Fibroblast of skin of back (primary cell): ENCODE results near the gene PPFIBP1.
"Not testable (repeated sequence)": the region's sequence is repeated elsewhere in the genome, so short reads cannot be mapped to it uniquely, and the experiment has no call there.

Experiments
- DNase-seq: peaks from one replicate; pipeline ENCODE4 v3.0.0-alpha.2; 2013

PPFIBP1 gene

DNA sequence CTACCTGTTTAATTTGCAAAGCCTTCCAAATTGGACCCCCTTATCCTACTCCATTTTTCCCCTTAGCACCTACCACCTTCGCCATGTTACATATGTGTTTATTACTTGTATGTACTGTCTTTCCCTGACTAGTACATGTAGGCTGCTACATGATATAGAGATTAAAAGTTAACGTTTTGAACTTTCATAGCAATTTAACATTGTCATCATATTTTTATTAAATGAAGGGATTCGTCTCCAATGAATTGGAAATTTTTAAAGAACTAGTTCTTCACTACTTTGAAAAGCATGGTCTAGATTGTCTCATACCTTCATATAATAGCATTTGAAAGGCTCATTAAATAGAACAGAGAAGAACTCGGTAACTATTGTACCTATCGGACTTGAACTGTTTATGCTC lies 107.4 kb downstream of the PPFIBP1 start:
- DNase-seq = no peak

GRCh38 chr12:27631813-27632491 lies 107.9 kb downstream of the PPFIBP1 start:
- DNase-seq = no peak

DNA sequence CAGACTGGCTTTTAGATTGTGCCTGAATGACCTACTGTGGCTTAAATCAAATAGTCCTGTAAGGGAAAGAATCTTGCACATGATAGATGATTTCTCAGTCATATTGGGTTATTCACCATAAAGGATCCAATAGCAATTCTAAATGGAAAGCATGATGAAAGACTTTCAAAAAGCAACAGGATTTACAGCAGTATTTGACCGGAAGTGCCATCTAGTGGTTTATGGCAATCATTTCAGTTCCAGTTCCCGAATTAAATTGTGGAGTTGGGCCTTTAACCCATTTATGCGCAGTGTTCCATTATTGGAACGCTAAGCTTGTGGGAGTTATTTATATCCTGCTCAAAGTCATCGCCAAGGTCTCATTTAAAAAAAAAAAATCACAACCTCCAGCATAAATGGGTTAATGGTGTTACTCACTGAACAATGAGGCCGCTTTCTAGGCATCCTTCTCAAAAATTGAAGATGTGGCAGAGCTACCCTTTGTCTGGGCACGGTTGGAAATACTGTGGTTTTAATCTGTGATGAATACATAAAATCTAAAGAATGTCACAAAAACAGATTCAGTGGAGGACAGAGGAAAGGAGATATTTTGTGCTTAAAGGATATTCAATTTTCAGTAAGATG lies 111.5 kb downstream of the PPFIBP1 start:
- peak; percentile 72 for DNase-seq

- not testable (repeated sequence) for DNase-seq
Measured at GRCh38 chr12:27636569-27636968, 112.6 kb downstream of the PPFIBP1 start.

DNA sequence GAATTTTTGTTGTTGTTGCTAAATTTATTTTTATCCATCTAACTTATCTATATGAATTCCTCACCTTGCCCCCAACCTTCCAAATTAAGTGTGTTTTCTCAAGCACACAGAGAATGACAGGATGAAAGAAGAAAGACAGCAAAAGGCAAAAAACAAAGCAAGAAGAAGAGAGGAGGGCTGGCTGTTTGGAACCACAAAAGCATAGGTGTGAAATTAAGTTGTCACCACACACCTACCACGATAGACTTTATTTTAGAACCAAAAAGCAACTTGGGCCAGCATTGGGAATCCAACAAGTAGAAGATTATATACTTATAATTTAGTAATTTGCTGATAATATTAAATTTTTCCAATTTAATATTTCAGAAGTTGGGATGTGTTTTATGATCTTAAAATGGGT lies 113.5 kb downstream of the PPFIBP1 start:
- no peak for DNase-seq

- no peak for DNase-seq
Measured at GRCh38 chr12:27639265-27639664, 115.3 kb downstream of the PPFIBP1 start.

DNA sequence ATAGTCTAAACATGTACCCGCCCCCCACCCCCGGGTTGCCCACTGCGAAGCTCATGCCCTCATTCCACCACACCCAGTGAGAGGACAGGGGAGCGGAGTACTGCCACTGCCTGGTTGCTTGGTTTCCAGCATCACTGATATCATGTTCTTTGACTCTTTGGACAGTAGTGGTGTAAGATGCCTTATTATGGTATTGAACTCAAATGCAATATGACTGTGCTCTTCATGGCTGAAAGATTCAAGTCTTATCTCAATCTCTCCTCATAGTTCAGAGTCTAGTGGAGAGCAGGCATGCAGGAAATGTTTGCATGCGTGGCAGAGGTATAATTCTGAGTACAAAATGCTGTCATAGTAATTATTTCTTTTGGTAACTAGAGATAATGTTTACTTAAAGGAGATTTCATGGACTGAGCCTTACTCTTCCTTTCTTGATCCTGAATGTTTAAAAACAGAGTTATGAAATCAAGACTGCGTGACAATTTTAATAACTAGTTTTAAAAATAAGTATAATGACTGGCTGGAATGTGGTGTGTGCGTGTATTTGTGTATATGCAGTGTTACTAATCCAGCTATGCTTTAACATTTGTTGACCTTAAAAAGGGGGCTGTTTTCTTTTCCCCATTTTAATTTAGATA lies 116.7 kb downstream of the PPFIBP1 start:
- peak; percentile 38 for DNase-seq

DNA sequence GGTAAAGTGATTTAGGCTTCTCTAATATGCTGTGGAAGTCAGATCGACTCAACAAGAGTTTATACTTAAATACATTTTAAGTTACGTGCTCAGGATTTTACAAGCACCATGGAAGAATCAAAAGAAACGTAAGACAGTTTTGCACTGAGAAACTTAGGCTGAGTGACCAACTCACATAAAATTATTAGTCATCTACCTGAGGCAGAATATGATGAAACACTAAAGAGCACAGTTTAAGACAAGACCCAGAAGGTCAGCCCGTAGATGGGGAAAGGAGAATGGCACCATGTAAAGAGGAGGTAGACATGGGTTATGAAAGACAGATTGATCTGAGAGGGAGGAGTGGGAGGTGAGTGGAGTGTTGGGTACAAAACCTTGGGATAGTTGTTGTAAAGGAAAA lies 118.4 kb downstream of the PPFIBP1 start:
- DNase-seq = not testable (repeated sequence)

DNA sequence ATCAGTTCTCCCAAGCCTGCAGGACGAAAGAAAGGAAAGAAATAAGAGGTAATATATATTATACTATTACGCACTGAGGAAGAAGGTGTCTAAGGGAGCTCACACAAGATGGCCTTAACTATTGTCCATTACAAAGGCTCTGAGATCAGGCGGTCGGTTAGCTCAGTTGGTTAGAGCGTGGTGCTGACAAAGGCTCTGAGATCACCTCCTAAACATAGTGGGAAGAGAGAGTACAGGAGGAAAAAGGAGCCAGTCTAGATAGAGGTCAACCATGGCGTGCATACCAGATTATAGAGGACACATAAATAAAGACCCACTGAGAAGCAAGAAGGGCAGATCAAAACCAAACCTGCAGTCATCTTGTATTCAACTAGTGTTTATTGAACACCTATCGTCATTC lies 118.9 kb downstream of the PPFIBP1 start:
- not testable (repeated sequence) for DNase-seq

DNA sequence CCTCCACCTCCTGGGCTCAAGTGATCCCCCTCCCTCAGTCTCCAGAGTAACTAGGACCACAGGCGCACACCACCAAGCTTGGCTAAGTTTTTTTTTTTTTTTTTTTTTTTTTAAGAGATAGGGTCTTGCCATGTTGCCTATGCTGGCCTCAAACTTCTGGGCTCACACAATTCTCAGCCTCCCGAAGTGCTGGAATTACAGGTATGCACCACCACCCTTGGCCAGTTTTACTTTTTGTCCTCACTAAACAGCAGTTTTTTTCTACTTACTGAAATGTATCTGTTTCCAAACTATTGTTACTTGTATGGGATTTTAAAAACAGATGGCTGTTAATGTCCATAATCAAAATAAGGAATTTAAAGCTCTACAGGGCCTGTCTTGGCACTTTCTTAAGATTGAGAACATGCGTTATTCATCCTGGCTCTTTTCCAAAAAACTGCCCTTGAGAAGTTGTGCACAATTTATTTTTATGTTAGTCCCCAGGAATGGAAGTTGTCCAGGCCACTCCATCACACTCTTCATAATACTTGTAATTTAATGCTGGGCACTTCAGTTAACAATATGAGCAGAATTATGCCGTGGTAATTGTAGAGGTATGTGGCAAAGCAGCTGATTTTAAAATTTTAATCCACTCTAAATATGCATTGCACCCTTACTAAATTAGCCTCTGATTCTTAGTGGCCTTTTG lies 120.3 kb downstream of the PPFIBP1 start:
- peak; percentile 57 for DNase-seq

DNA sequence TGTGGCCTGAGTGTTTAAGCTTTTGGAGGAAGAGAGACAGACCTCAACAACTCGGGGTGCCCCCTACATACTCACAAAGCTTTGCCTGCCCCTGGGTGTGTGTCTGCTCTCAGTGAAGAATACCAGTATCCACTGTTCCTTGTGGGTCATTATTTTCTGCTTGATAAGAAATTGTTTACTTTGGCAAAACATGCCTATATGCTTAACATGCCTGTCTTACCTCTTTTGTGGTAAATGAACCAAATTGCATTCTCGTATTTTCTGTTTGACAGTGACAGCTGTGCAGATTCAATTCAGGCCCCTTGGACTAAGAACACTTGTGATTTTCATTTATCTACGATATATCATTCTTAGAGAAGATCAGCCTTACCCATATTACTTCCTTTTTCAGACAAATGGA lies 121.7 kb downstream of the PPFIBP1 start:
- DNase-seq = no peak

DNA sequence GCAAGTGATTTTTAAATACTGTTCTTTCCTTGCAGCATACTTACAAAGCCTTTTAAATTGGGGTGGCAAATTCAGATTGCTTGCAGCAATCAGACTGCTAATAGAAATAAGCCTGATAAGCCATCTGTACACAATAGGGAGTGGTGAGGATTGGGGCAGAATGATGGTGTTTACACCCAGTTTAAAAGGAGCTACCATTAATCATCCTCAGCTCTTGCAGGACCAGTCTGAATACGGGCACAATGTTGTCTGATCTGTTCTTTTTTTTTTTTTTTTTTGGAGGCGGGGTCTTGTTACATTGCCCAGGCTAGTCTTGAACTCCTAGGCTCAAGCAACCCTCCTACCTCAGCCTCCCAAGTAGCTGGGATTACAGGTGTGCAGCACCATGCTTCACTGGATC lies 122.1 kb downstream of the PPFIBP1 start:
- DNase-seq = no peak

GRCh38 chr12:27650011-27650410 lies 126.0 kb downstream of the PPFIBP1 start:
- no peak for DNase-seq

DNA sequence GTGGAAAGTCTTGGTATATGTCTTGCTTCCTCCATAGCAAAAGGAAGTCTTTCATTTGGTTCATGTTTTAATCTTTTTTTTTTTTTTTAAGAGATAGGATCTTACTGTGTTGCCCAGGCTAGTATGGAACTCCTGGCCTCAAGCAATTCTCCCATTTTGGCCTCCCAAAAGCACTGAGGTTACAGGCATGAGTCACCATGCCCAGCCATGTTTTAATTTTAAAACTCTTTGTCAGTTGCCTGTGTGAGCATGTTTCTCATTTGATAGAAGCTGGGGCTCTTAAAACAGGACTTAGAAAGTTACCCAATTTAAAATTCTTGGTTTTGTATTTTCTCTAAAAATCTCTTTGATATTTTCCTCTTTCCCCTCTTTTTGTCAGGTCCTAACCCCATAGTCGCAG lies 127.2 kb downstream of the PPFIBP1 start:
- DNase-seq = peak; percentile 32

DNA sequence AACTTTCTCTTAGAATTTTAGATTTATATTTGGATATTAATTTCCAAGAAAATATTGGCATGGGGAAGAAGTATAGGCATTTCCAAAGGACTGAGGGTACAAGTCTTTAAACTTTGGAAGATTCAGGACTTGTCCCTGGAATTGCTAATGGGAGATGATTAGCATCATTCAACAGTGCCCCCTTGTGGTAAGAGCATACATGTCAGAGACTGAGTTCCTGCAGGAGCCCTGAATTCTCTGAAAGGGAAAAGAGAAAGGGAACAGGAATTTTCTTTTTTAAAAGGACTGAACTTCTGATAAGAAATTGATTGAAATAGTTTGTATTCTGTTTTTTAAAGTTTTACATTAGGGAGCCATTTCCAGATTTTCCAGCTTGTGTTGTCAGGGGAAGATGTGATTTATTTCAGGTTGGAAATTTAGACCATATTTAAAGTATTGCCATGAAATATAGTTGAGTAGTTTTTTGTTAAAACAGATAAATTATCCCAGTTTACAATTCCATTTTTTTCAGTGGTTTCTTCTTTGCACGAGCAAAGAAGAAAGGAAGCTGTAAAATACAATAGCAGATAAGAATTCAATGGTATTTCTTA lies 128.3 kb downstream of the PPFIBP1 start:
- peak; percentile 80 for DNase-seq

DNA sequence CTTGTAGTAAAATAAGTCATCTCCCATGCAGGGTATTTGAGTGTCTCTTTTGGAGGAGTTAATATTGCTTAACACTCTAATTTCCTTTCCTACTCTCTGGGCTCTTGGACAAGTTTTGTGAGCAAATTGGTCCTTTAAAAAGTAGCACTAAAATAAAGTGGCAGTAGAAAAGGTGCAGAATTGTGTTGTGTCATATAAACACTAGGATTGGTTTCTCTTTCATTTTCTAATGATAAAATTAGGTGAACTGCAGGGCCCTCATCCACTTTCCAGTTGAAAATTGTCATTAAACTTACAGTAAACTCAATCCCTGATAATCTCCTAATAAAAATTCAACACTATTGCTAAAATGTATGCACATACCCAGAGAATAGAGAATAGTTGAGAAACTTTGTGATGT lies 129.7 kb downstream of the PPFIBP1 start:
- DNase-seq = no peak

- DNase-seq = not testable (repeated sequence)
Measured at GRCh38 chr12:27655476-27655875, 131.5 kb downstream of the PPFIBP1 start.

DNA sequence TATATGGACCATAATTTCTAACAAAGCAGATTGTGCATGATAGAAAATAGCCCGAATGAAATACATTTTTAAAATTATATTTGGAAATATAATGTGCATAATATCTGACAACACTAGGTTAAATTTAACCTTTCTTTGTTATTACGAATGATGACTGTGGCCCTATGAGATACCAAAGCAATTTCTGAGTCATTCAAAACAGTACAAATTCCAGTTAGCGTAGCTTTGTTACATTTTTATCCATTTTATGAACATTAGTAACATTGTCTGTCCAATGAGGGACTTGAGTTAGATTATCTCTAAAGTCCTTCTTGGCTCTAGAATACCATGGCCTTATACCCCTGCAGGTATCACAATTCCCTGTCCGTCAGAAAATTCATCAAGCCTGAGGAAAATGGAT lies 133.3 kb downstream of the PPFIBP1 start:
- peak; percentile 76 for DNase-seq

DNA sequence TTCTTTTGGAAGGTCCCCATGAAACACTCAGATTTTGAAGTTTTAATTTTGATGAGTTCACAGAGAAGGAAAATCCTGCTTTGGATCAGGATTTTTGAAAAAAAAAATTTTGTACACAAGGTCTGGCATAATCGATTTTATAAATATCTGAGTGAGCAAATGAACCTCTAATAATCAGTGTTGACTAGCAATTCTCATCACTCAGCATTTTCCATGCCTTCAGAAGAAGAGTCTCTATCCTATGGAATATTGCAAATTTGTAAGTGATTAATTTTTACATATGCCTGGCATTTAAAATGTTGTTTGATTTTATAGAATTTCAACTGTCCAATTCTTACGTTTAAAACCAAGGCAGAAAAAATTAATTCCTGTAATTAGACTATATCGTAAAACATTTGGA lies 141.7 kb downstream of the PPFIBP1 start:
- no peak for DNase-seq

DNA sequence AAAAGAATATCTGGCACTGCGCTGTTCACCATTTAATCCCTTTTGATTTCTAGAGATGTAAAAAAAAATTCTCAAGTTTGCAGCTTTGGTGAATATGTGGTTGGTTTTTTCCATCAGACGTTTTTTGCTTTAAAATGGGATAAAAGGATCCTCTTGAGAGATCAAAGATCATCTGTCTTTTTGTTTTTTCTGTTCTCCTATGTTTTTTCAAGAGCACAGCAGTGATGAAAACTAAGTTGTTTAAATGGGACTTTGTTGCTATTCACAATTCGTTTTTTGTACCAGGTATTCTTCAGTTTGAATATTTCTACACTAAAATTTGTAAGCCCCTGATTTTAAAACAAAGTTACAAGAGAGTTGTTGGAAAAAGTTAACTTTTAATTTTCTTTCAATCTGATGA lies 142.5 kb downstream of the PPFIBP1 start:
- no peak for DNase-seq

DNA sequence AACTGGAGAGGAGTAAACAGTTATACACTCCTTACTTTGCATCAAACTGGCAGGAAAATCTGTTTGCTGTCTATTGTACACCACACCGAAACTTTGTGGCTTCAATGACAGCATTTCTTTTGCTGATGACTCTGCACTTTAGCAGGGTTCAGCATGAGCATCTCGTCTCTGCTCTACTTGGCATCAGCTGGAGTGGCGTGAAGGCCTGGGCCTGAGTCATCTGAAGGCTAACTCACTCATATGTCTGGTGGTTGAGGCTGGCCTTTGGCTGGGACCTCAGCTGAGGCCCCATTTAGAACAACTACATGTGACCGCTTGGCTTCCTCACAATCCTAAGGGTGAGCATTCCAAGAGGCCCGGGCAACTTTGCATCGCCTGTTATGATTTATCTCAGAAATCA lies 143.5 kb downstream of the PPFIBP1 start:
- DNase-seq = peak; percentile 40

- no peak for DNase-seq
Measured at GRCh38 chr12:27672051-27672450, 148.0 kb downstream of the PPFIBP1 start.

GRCh38 chr12:27672643-27673042 lies 148.6 kb downstream of the PPFIBP1 start:
- DNase-seq = no peak
